CD4-positive, alpha-beta T cell treated with Interleukin-12 subunit alpha and Interleukin-12 subunit beta, for 1 hour (primary cell): ENCODE measurements around the gene NGF.

ENCODE experiments used
- DNase-seq: peaks from one replicate; pipeline ENCODE4 v3.0.0-alpha.2; 2020

Gene NGF

GRCh38 chr1:115307661-115308060, 30.4 kb downstream of the NGF start:
- DNase-seq = no peak

- no peak for DNase-seq
Measured at GRCh38 chr1:115306146-115306545, 31.9 kb downstream of the NGF start.

- DNase-seq = no peak
Measured at GRCh38 chr1:115303364-115303763, 34.7 kb downstream of the NGF start.

- no peak for DNase-seq
Measured at GRCh38 chr1:115302390-115302961, 35.6 kb downstream of the NGF start.

- no peak for DNase-seq
Measured at GRCh38 chr1:115301438-115302020, 36.5 kb downstream of the NGF start.

- DNase-seq = no peak
Measured at GRCh38 chr1:115300087-115300876, 37.8 kb downstream of the NGF start.

GRCh38 chr1:115299266-115299665, 38.8 kb downstream of the NGF start:
- DNase-seq = no peak

GRCh38 chr1:115296981-115297380, 41.1 kb downstream of the NGF start:
- DNase-seq = no peak

- no peak for DNase-seq
Measured at GRCh38 chr1:115295904-115296696, 41.9 kb downstream of the NGF start.

GRCh38 chr1:115293899-115294298, 44.1 kb downstream of the NGF start:
- no peak for DNase-seq

GRCh38 chr1:115293006-115293405, 45.0 kb downstream of the NGF start:
- no peak for DNase-seq

GRCh38 chr1:115291741-115292140, 46.3 kb downstream of the NGF start:
- DNase-seq = no peak

GRCh38 chr1:115289940-115290339, 48.1 kb downstream of the NGF start:
- DNase-seq = no peak

GRCh38 chr1:115288591-115289198, 49.4 kb downstream of the NGF start:
- no peak for DNase-seq

GRCh38 chr1:115286431-115287205, 51.4 kb downstream of the NGF start:
- no peak for DNase-seq

- DNase-seq = no peak
Measured at GRCh38 chr1:115284209-115284608, 53.8 kb downstream of the NGF start.

- DNase-seq = no peak
Measured at GRCh38 chr1:115283681-115284146, 54.3 kb downstream of the NGF start.

GRCh38 chr1:115283249-115283648, 54.8 kb downstream of the NGF start:
- no peak for DNase-seq

GRCh38 chr1:115282807-115283208, 55.2 kb downstream of the NGF start:
- no peak for DNase-seq

GRCh38 chr1:115281143-115281542, 56.9 kb downstream of the NGF start:
- DNase-seq = no peak

- DNase-seq = no peak
Measured at GRCh38 chr1:115280064-115280463, 58.0 kb downstream of the NGF start.

GRCh38 chr1:115278211-115278610, 59.8 kb downstream of the NGF start:
- no peak for DNase-seq
